ENCODE results near the gene CFP.
A peak's percentile ranks its signal among the peaks of the same experiment; 100 is the strongest.

CFP gene

DNA sequence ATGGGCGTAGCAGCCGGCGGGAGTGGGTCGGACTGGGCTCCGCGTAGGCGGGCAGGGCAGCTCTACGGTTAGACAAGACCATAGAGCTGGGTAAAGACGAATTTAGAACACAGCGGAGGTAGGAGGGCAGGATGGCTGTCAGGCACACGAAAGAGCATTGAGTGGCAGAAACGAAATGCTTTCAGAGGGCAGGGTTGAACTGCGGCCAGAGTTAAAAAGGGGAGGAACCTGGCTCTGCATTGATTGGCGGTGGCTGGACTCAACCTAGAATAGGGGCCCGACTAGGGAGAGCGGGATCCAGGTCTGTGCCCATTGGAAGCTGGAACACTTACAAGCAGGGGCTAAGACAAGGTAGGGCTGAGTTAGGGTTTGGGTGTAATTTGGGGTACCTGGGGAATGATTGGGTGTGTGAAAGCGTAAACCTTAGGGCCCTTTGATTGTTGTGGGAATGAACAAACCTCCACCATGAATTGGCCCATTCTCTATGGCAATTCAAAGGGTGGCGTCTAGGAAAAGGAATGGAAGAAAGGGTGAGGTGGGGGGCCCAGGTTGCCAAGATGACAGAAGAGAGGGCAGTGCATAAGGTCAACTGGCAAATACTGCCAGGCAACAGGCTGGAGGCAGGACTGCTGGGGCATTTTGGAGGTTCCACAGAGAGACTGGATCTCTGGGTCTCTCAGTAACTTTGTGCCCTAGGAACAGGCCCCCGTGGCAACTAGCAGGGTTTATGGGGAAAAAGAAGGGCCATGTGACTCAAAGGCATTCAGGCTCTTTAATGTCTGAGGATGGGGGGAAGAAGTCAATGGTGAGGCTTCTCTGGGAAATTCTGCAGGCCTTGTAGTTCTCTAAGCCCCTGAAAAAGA, 21.5 kb upstream of the CFP start:
- no peak for DNase-seq
- Histone ChIP-seq H3K23ac (ENCODE audit: low read length) (no peak overlapping the region), H3K56ac (ENCODE audit: low read length) (peak overlapping the region; percentile 90), H3K27me3 (ENCODE audit: insufficient read depth, low read length, poor library complexity) (no peaks in the 10 kb centered on the region), H3K18ac (ENCODE audit: low read length) (no peak overlapping the region), H2AK5ac (ENCODE audit: low read length) (no peak overlapping the region), H2BK120ac (ENCODE audit: low read depth, low read length) (no peak overlapping the region), H3K4ac (ENCODE audit: low read depth, low read length) (no peak overlapping the region), H3K4me3 (ENCODE audit: low read length) (peak overlapping the region; percentile 39), H4K5ac (ENCODE audit: low read length) (no peak overlapping the region), H3K4me2 (ENCODE audit: low read length) (peak overlapping the region; percentile 73), H3K36me3 (ENCODE audit: control insufficient read depth, insufficient read depth, low read length) (no peaks in the 10 kb centered on the region), H2BK15ac (replicated peaks; ENCODE audit: low read depth) (no peak overlapping the region), H2BK5ac (ENCODE audit: low read length) (no peak overlapping the region), H3K79me1 (ENCODE audit: low read length) (no peaks in the 10 kb centered on the region), H3K27ac (ENCODE audit: low read depth, low read length) (peak overlapping the region; percentile 2), H3K79me2 (ENCODE audit: control insufficient read depth, insufficient read depth, low read length) (peaks cover 3% of the 10 kb centered on the region), H3K4me1 (ENCODE audit: control insufficient read depth, low read depth, low read length) (no peaks in the 10 kb centered on the region), H3K9ac (ENCODE audit: low read length) (peak overlapping the region; percentile 75), H4K8ac (ENCODE audit: low read depth, low read length) (no peak overlapping the region)
- WGBS (ENCODE audit: extremely low coverage, insufficient coverage, low lambda C conversion rate): no CpG with 5 or more reads among the region's 19 CpGs

DNA sequence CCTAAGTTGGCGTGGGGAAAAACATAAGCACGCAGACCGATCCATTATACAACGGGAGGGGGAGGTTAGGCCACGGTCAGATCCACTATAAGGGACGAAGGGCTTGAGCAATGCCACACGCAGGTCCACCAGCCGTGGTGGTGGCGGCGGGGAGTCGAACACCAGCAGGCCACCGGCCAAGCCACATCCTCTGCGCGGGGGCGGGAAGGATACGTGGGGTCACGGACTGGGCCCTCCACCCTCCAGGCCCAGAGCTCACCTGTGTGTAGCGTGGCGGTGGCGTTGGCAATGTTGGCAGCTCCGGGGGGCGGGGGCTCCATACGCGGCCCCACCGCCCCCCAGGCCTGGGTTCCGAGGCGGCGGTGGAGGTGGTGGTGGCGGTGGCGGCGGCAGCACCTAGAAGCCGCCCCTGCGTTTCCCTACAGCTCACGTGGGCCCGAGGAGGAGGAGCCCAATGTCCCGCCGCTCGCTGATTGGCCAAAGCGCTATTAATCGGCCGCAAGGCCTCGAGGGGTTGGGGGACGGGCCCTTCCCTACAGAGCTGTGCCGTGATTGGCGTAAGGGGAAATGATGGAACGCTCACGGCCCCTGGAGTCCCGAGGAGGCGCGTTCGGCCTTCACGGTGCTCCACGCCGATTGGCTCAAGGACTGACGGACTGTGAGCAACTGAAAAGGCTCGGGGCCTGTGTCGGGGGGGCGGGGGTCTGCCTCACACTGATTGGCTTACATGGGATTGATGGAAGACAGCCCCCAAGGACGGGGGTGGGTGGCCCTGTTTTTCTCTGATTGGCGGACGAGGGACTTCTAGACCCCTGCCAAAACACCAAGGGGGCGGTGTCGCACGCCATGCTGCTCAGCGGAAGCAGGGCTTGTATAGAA, 20.7 kb upstream of the CFP start, which contains the start of gene ELK1:
ELK1 (minus strand) TSS at position 400 of the 879 bp plus-strand sequence. CDS start 9,122 bp downstream, outside the sequence.
- peaks cover 3% of the 10 kb centered on the region for H3K79me2 ChIP-seq (ENCODE audit: control insufficient read depth, insufficient read depth, low read length)
- H4K8ac ChIP-seq (ENCODE audit: low read depth, low read length): no peak within 1 kb of the TSS
- H4K5ac ChIP-seq (ENCODE audit: low read length): no peak within 1 kb of the TSS
- no peak within 1 kb of the TSS for H3K23ac ChIP-seq (ENCODE audit: low read length)
- H3K36me3 ChIP-seq (ENCODE audit: control insufficient read depth, insufficient read depth, low read length): no peaks in the 10 kb centered on the region
- peak; percentile 99 for DNase-seq
- H3K4ac ChIP-seq (ENCODE audit: low read depth, low read length): no peak within 1 kb of the TSS
- H2BK5ac ChIP-seq (ENCODE audit: low read length): no peak within 1 kb of the TSS
- H3K18ac ChIP-seq (ENCODE audit: low read length): no peak within 1 kb of the TSS
- H2BK15ac ChIP-seq (replicated peaks; ENCODE audit: low read depth): no peak within 1 kb of the TSS
- no peaks in the 10 kb centered on the region for H3K4me1 ChIP-seq (ENCODE audit: control insufficient read depth, low read depth, low read length)
- no CpG with 5 or more reads among the region's 65 CpGs for WGBS (ENCODE audit: extremely low coverage, insufficient coverage, low lambda C conversion rate)
- peak within 1 kb of the TSS; percentile 90 for H3K56ac ChIP-seq (ENCODE audit: low read length)
- H3K27ac ChIP-seq (ENCODE audit: low read depth, low read length): peak within 1 kb of the TSS; percentile 2
- peak within 1 kb of the TSS; percentile 75 for H3K9ac ChIP-seq (ENCODE audit: low read length)
- H3K4me3 ChIP-seq (ENCODE audit: low read length): peak within 1 kb of the TSS; percentile 63
- peak within 1 kb of the TSS; percentile 73 for H3K4me2 ChIP-seq (ENCODE audit: low read length)
- no peak within 1 kb of the TSS for H2AK5ac ChIP-seq (ENCODE audit: low read length)
- H2BK120ac ChIP-seq (ENCODE audit: low read depth, low read length): no peak within 1 kb of the TSS
- H3K27me3 ChIP-seq (ENCODE audit: insufficient read depth, low read length, poor library complexity): no peaks in the 10 kb centered on the region
- no peaks in the 10 kb centered on the region for H3K79me1 ChIP-seq (ENCODE audit: low read length)

DNA sequence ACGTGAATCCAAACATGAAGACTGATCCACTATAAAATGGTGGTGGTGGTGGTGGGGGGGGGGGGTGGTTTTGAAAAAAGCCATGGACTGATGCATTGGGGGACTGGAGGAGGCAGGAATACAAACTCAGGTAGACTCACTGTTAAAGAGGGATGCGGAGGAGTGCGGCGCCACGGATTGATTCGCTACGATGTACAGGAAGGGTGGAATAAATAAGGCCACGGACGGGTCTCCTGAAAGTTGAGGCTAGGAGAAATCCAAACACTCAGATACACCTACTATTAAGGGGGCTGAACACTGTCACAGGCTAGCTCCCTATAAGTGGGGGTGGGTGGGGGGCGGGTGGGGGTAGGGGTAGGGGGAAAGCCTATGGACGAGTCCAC, 20.0 kb upstream of the CFP start:
- DNase-seq: no peak
- H2BK5ac ChIP-seq (ENCODE audit: low read length): no peak overlapping the region
- H3K27ac ChIP-seq (ENCODE audit: low read depth, low read length): no peak overlapping the region

GRCh38 chrX:47649271-47649670, 19.5 kb upstream of the CFP start:
- H4K8ac ChIP-seq (ENCODE audit: low read depth, low read length): no peak overlapping the region
- no peak overlapping the region for H3K4ac ChIP-seq (ENCODE audit: low read depth, low read length)
- H2BK120ac ChIP-seq (ENCODE audit: low read depth, low read length): no peak overlapping the region
- H3K56ac ChIP-seq (ENCODE audit: low read length): peak overlapping the region; percentile 56
- no peak overlapping the region for H2BK5ac ChIP-seq (ENCODE audit: low read length)
- H2BK15ac ChIP-seq (replicated peaks; ENCODE audit: low read depth): no peak overlapping the region
- no peak overlapping the region for H3K18ac ChIP-seq (ENCODE audit: low read length)
- H3K79me1 ChIP-seq (ENCODE audit: low read length): no peaks in the 10 kb centered on the region
- no peak for DNase-seq
- H3K27ac ChIP-seq (ENCODE audit: low read depth, low read length): no peak overlapping the region
- H3K9ac ChIP-seq (ENCODE audit: low read length): peak overlapping the region; percentile 65
- no peak overlapping the region for H4K5ac ChIP-seq (ENCODE audit: low read length)
- no peaks in the 10 kb centered on the region for H3K36me3 ChIP-seq (ENCODE audit: control insufficient read depth, insufficient read depth, low read length)
- H3K23ac ChIP-seq (ENCODE audit: low read length): no peak overlapping the region
- peaks cover 3% of the 10 kb centered on the region for H3K79me2 ChIP-seq (ENCODE audit: control insufficient read depth, insufficient read depth, low read length)
- H2AK5ac ChIP-seq (ENCODE audit: low read length): no peak overlapping the region
- no CpG with 5 or more reads among the region's 8 CpGs for WGBS (ENCODE audit: extremely low coverage, insufficient coverage, low lambda C conversion rate)
- no peak overlapping the region for H3K4me3 ChIP-seq (ENCODE audit: low read length)
- peak overlapping the region; percentile 38 for H3K4me2 ChIP-seq (ENCODE audit: low read length)
- no peaks in the 10 kb centered on the region for H3K27me3 ChIP-seq (ENCODE audit: insufficient read depth, low read length, poor library complexity)
- H3K4me1 ChIP-seq (ENCODE audit: control insufficient read depth, low read depth, low read length): no peaks in the 10 kb centered on the region

More for the DNA sequence above, 20.0 kb upstream of the CFP start:
- no CpG with 5 or more reads among the region's 11 CpGs for WGBS (ENCODE audit: extremely low coverage, insufficient coverage, low lambda C conversion rate)
- H3K27me3 ChIP-seq (ENCODE audit: insufficient read depth, low read length, poor library complexity): no peaks in the 10 kb centered on the region
- H3K4me1 ChIP-seq (ENCODE audit: control insufficient read depth, low read depth, low read length): no peaks in the 10 kb centered on the region
- no peak overlapping the region for H3K23ac ChIP-seq (ENCODE audit: low read length)
- no peak overlapping the region for H2AK5ac ChIP-seq (ENCODE audit: low read length)
- H4K8ac ChIP-seq (ENCODE audit: low read depth, low read length): no peak overlapping the region
- H3K36me3 ChIP-seq (ENCODE audit: control insufficient read depth, insufficient read depth, low read length): no peaks in the 10 kb centered on the region
- no peak overlapping the region for H3K4ac ChIP-seq (ENCODE audit: low read depth, low read length)
- H3K9ac ChIP-seq (ENCODE audit: low read length): peak overlapping the region; percentile 74
- no peak overlapping the region for H3K18ac ChIP-seq (ENCODE audit: low read length)
- H3K4me2 ChIP-seq (ENCODE audit: low read length): no peak overlapping the region
- H2BK120ac ChIP-seq (ENCODE audit: low read depth, low read length): no peak overlapping the region
- H3K56ac ChIP-seq (ENCODE audit: low read length): peak overlapping the region; percentile 87
- peaks cover 3% of the 10 kb centered on the region for H3K79me2 ChIP-seq (ENCODE audit: control insufficient read depth, insufficient read depth, low read length)
- H4K5ac ChIP-seq (ENCODE audit: low read length): no peak overlapping the region
- H3K4me3 ChIP-seq (ENCODE audit: low read length): peak overlapping the region; percentile 63
- H2BK15ac ChIP-seq (replicated peaks; ENCODE audit: low read depth): no peak overlapping the region
- no peaks in the 10 kb centered on the region for H3K79me1 ChIP-seq (ENCODE audit: low read length)

DNA sequence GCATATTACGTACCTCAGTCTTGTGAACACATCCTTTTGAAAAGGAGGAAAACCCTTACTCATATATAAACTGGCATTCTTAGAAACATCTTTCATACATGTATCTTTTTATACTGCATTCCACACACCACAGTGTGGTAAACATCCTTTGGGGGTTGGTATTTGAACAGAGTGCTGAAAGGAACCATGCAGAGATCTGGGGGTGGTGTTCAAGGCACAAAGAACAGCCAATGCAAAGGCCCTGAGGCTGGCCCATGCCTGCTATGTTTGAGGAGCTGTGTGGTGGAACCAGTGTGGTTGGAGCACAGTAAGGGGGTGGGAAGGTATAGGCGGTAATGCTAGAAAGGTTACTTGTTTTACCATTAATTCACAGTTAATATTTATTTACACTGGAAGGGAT, 18.6 kb upstream of the CFP start:
- Histone ChIP-seq H2BK5ac (ENCODE audit: low read length) (no peak overlapping the region), H3K4me2 (ENCODE audit: low read length) (no peak overlapping the region), H3K79me2 (ENCODE audit: control insufficient read depth, insufficient read depth, low read length) (peaks cover 3% of the 10 kb centered on the region), H3K4me3 (ENCODE audit: low read length) (no peak overlapping the region), H2AK5ac (ENCODE audit: low read length) (no peak overlapping the region), H4K5ac (ENCODE audit: low read length) (no peak overlapping the region), H3K27me3 (ENCODE audit: insufficient read depth, low read length, poor library complexity) (no peaks in the 10 kb centered on the region), H3K4me1 (ENCODE audit: control insufficient read depth, low read depth, low read length) (no peaks in the 10 kb centered on the region), H3K4ac (ENCODE audit: low read depth, low read length) (no peak overlapping the region), H3K18ac (ENCODE audit: low read length) (no peak overlapping the region), H2BK120ac (ENCODE audit: low read depth, low read length) (no peak overlapping the region), H3K56ac (ENCODE audit: low read length) (no peak overlapping the region), H3K23ac (ENCODE audit: low read length) (no peak overlapping the region), H4K8ac (ENCODE audit: low read depth, low read length) (no peak overlapping the region), H3K27ac (ENCODE audit: low read depth, low read length) (no peak overlapping the region), H3K9ac (ENCODE audit: low read length) (no peak overlapping the region), H2BK15ac (replicated peaks; ENCODE audit: low read depth) (no peak overlapping the region), H3K36me3 (ENCODE audit: control insufficient read depth, insufficient read depth, low read length) (no peaks in the 10 kb centered on the region), H3K79me1 (ENCODE audit: low read length) (no peaks in the 10 kb centered on the region)
- WGBS (ENCODE audit: extremely low coverage, insufficient coverage, low lambda C conversion rate): no CpG with 5 or more reads among the region's 2 CpGs
- DNase-seq: no peak

Data from mesendoderm (in vitro differentiated cells).